Activated CD4-positive, alpha-beta T cell treated with anti-CD3 and anti-CD28 coated beads for 36 hours (primary cell): ENCODE data around the gene ZMYND8. TPM values are rescaled to one million over a fixed set of nuclear protein-coding genes. Genes with fewer than 3 reads are reported as not detected.
"Not testable (repeated sequence)": the region's sequence is repeated elsewhere in the genome, so short reads cannot be mapped to it uniquely, and the experiment has no call there.

Experiments used
- ATAC-seq: fragments of 200-7000 bp; cut with Tn5 transposase; one replicate; pipeline ENCODE4 v1.10.0; 2021; ENCODE audit warnings: mild to moderate bottlenecking, moderate library complexity
- CTCF ChIA-PET: fragments of 350-600 bp; sonication (Branson Sonifier 250); formaldehyde crosslinking; loops from one replicate; lab custom pipeline; 2021; ENCODE audit warnings: antibody characterized with exemption; lab: Charles Lee
- POLR2A ChIA-PET: fragments of 350-600 bp; sonication (Branson Sonifier 250); formaldehyde crosslinking; loops from one replicate; lab custom pipeline; 2021; ENCODE audit warnings: antibody characterized with exemption, inconsistent platforms; lab: Charles Lee
- DNase-seq: peaks from one replicate; pipeline ENCODE4 v3.0.0-alpha.2; 2020
- H3K27ac Mint-ChIP-seq: one replicate; pipeline ENCODE4 v1.8.0; 2021; ENCODE audit warnings: mixed read lengths
- H3K27me3 Mint-ChIP-seq: one replicate; pipeline ENCODE4 v1.8.0; 2021; ENCODE audit warnings: mixed read lengths
- H3K36me3 Mint-ChIP-seq: one replicate; pipeline ENCODE4 v1.8.0; 2021; ENCODE audit warnings: low read depth, mixed read lengths
- H3K4me1 Mint-ChIP-seq: one replicate; pipeline ENCODE4 v1.8.0; 2021; ENCODE audit warnings: mixed read lengths
- H3K4me3 Mint-ChIP-seq: one replicate; pipeline ENCODE4 v1.8.0; 2021; ENCODE audit warnings: mild to moderate bottlenecking, moderate library complexity, mixed read lengths
- H3K9me3 Mint-ChIP-seq: one replicate; pipeline ENCODE4 v1.8.0; 2021; ENCODE audit warnings: low read depth, mixed read lengths
- intact Hi-C, 2 experiments: fragments of 100-400 bp; cut with DNase I in 1 of 2; cut with micrococcal nuclease in 1 of 2; formaldehyde crosslinking; loops; one replicate each; pipeline versions ENCODE4 v1.14.2 to v1.15.1; 2022 to 2024; cut with DNase I, micrococcal nuclease
- total RNA-seq, 2 experiments: library from RNA; stranded (reverse); gene quantifications; one replicate each; pipeline ENCODE4 v1.2.3, GENCODE V29; 2021

ZMYND8 gene
- total RNA-seq, 2 experiments from 2014 or later: 33.7 to 50.3 TPM

DNA sequence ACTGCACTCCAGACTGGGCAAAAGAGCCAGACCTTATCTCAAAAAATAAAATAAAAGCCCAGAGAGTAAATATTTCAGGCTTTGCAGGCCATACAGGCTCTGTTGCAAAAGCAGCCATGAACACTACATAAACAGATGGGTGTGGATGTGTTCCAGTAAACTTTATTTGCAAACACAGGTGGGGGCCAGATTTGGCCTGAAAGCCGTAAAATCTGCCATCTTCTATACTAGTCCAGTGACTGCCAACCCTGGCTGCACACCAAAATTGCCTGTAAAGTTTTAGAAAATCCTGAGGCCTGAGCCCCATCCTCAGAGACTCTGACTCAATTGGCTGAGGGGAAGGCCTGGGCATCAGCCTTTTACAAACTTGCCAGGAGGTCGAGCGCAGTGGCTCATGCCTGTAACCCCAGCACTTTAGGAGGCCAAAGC lies 103.6 kb downstream of the ZMYND8 start:
- ATAC-seq (no peak), DNase-seq (no peak)
- ChIA-PET CTCF (interaction anchor here (0.7 to 1.2 kb wide), 2 partner anchors 131 to 420 kb away, joined by 3 to 4 read pairs; no protein-coding TSS in a partner anchor), POLR2A (no interaction called here)
- no peaks in the 10 kb centered on the region for H3K27me3 Mint-ChIP-seq
- peaks cover 37% of the 10 kb centered on the region for H3K36me3 Mint-ChIP-seq
- peaks cover 6% of the 10 kb centered on the region for H3K4me1 Mint-ChIP-seq
- H3K9me3 Mint-ChIP-seq: no peaks in the 10 kb centered on the region
- H3K27ac Mint-ChIP-seq: no peak overlapping the region
- H3K4me3 Mint-ChIP-seq: no peak overlapping the region
- intact Hi-C loops: no loop called here

DNA sequence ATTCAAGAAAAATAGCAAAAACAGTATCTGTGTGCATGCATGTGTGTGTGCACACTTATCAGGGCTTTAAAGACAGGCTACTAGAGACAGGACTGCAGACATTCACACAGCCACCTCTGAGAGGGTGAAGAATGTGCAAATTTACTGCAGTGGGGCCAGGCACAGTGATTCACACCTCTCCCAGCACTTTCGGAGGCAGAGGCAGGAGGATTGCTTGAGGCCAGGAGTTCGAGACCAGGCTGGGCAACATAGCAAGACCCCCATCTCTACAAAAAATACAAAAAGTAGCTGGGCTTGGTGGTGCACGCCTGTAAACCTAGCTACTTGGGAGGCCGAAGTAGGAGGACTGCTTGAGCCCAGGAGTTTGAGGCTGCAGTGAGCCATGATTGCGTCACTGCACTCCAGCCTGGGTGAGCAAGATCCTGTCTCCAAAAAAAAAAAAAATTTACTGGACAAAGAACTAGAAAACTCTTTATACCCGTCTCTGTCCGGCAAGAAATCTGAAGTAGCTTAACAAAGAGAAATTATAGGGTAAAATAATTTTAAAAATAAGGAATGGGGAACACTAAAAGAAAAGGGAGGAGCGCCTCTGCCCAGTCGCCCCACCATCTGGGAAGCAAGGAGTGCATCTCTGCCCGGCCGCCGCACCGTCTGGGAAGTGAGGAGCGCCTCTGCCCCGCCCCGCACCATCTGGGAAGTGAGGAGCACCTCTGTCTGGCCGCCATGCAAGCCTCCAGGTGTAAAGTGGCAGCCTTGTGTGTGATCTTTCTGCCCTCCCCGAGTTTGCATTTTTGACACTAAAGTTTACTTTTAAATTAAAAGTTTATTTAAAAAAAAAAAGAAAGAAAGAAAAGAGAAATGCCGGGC lies 105.1 kb downstream of the ZMYND8 start:
- ATAC-seq (no peak), DNase-seq (no peak)
- intact Hi-C loops: no loop called here
- Mint-ChIP-seq H3K9me3 (no peaks in the 10 kb centered on the region), H3K27ac (no peak overlapping the region), H3K4me3 (no peak overlapping the region), H3K27me3 (no peaks in the 10 kb centered on the region), H3K4me1 (peaks cover 6% of the 10 kb centered on the region), H3K36me3 (peaks cover 37% of the 10 kb centered on the region)
- CTCF ChIA-PET: interaction anchor here (1.2 kb wide), 1 partner anchor 133 kb away, joined by 7 read pairs; no protein-coding TSS in a partner anchor
- POLR2A ChIA-PET: no interaction called here

DNA sequence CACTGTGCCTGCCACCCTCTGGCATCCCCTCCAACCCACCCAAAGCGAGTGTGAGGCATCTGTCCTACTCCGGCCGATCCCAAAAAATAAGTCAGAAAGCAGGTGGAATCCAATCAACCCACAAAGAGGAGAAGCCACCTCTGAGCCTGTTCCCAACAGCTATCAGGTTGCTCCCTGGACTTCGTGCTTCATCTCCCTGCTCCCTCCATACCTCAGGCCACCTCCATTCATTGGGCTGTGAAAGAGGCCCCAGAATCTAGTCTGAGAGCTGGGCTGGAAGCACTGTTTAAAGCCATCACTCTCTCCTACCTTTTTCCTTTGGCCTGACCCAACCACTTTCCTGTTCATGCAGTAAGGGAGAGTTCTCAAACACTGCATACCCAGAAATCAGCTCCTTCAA lies 106.1 kb downstream of the ZMYND8 start:
- DNase-seq (no peak), ATAC-seq (no peak)
- peaks cover 6% of the 10 kb centered on the region for H3K4me1 Mint-ChIP-seq
- POLR2A ChIA-PET: no interaction called here
- no peaks in the 10 kb centered on the region for H3K27me3 Mint-ChIP-seq
- CTCF ChIA-PET: interaction anchor here (1.2 to 1.7 kb wide), 2 partner anchors 22 to 134 kb away, joined by 6 to 7 read pairs; no protein-coding TSS in a partner anchor
- H3K4me3 Mint-ChIP-seq: no peak overlapping the region
- peaks cover 42% of the 10 kb centered on the region for H3K36me3 Mint-ChIP-seq
- intact Hi-C loops: no loop called here
- no peak overlapping the region for H3K27ac Mint-ChIP-seq
- H3K9me3 Mint-ChIP-seq: no peaks in the 10 kb centered on the region

DNA sequence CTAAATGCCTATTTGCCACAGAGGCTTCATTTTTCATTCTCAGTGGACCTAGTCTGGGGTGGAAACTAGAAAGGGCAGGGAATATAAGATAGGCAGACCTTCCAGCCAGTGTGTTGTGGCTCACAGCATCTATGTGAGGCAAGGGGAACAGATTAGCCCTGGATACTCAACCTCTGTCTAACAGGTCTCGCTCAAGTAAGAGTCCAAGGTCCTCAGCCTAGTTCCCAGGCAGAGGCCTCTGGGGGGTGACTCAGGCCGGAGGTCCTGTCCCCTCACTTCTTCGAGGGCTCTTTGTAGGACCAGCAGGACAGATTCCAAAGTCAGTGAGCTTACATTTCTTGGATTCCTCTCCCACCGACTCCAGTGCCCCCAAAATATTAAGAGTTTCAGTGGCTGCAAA lies 106.6 kb downstream of the ZMYND8 start:
- Mint-ChIP-seq H3K27me3 (no peaks in the 10 kb centered on the region), H3K4me3 (no peak overlapping the region), H3K36me3 (peaks cover 42% of the 10 kb centered on the region), H3K27ac (no peak overlapping the region), H3K4me1 (peaks cover 6% of the 10 kb centered on the region), H3K9me3 (no peaks in the 10 kb centered on the region)
- no peak for DNase-seq
- intact Hi-C loops: no loop called here
- CTCF ChIA-PET: interaction anchor here (0.6 to 1.7 kb wide), 3 partner anchors 22 to 134 kb away, joined by 3 to 7 read pairs (median 6); no protein-coding TSS in a partner anchor
- POLR2A ChIA-PET: no interaction called here
- no peak for ATAC-seq

DNA sequence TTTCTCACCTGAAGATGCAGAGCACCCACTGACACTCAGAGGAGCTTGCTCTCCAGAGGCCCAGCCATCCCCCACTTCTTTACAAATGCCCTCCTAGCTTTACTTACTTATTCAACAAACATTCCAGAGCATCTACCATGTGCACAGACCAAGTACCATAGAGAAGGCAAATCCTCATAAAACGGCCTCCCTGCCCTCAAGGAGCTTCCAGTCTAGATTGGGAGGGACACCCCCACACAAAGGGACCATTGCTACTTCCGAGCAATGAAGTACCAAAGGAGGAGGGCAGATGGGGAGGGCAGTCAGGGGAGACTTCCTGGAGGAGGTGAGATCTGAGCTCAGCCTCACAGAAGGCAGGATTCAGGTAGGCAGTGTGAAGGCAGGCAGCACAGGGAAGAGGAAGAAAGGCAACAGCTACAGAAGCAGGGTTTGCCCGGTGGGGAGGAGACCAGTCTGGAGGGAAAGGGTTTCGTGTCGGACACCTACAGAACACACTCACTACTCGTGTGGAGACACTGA lies 108.0 kb downstream of the ZMYND8 start:
- no peaks in the 10 kb centered on the region for H3K9me3 Mint-ChIP-seq
- H3K4me1 Mint-ChIP-seq: peaks cover 6% of the 10 kb centered on the region
- peak; percentile 23 for ATAC-seq
- ChIA-PET POLR2A (no interaction called here), CTCF (interaction anchor here (0.7 to 1.7 kb wide), 5 partner anchors 12 to 50 kb away, joined by 3 to 6 read pairs (median 4); no protein-coding TSS in a partner anchor)
- H3K4me3 Mint-ChIP-seq: no peak overlapping the region
- peak overlapping the region; percentile 27 for H3K27ac Mint-ChIP-seq
- intact Hi-C loops: no loop called here
- no peak for DNase-seq
- no peaks in the 10 kb centered on the region for H3K27me3 Mint-ChIP-seq
- H3K36me3 Mint-ChIP-seq: peaks cover 38% of the 10 kb centered on the region

DNA sequence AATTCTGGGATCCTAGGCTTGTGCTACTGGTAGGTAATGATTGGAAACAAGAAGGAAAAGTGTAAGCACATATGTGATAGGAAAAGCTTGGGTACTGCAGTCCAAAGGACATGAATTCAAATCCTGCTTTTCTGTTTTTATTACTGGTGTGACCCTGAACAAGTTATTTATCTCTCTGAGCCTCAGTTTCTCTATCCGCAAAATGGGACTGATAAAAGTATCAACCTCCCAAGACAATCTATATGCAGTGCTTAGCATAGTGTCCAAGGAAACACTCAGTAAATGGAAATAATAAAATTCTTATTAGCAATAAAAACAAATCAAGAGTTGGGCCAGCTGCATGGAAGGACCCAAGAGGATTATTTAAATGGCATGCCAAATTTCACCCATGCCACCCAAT lies 108.5 kb downstream of the ZMYND8 start:
- POLR2A ChIA-PET: no interaction called here
- peaks cover 6% of the 10 kb centered on the region for H3K4me1 Mint-ChIP-seq
- ATAC-seq: no peak

DNA sequence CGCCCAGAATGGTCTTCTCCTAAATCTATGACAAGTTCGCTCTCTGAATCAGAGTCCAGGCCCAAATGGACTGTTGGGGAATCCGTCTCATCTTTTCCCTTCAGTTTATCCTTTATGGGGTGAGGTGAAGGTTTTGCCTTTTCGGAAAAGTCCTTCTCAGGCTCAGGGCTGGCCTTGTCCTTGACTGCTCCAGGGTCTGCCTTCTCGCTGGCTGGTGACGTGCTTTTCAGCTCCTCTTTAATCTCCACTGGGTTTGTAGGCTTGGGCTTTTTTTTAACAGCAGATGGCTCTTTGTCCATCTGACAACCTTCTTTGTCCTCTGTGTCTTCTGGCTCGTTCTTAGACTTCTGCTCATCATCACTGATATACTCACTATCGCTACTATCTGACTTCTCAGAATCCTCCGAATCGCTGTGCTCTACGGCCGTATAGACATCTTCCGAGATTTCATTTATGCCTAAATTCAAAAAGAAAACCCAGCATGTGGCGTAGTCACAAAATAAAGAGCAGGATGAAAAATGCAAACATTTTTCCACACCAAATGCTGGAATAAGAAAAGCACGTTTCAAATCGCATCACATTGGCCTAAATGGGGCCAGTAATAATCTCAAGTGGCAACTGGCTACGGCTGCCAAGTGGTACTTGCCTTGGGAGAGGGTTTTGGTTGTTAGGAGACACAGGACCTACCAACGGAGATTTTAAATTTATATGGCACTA lies 110.3 kb downstream of the ZMYND8 start:
- Mint-ChIP-seq H3K4me3 (no peak overlapping the region), H3K36me3 (peaks cover 39% of the 10 kb centered on the region), H3K27ac (no peak overlapping the region), H3K9me3 (no peaks in the 10 kb centered on the region), H3K27me3 (no peaks in the 10 kb centered on the region), H3K4me1 (peaks cover 6% of the 10 kb centered on the region)
- no peak for DNase-seq
- ATAC-seq: no peak
- ChIA-PET POLR2A (interaction anchor here (0.6 kb wide), 1 partner anchor 82 kb away, joined by 5 read pairs; no protein-coding TSS in a partner anchor), CTCF (interaction anchor here (1.1 kb wide), 1 partner anchor 138 kb away, joined by 3 read pairs; no protein-coding TSS in a partner anchor)
- intact Hi-C loops: no loop called here

More for the DNA sequence above, 108.5 kb downstream of the ZMYND8 start:
- Mint-ChIP-seq H3K27ac (no peak overlapping the region), H3K4me3 (no peak overlapping the region), H3K9me3 (no peaks in the 10 kb centered on the region), H3K27me3 (no peaks in the 10 kb centered on the region), H3K36me3 (peaks cover 37% of the 10 kb centered on the region)
- CTCF ChIA-PET: interaction anchor here (0.6 to 1.3 kb wide), 5 partner anchors 12 to 135 kb away, joined by 3 to 5 read pairs (median 4); no protein-coding TSS in a partner anchor
- no peak for DNase-seq
- intact Hi-C loops: no loop called here

DNA sequence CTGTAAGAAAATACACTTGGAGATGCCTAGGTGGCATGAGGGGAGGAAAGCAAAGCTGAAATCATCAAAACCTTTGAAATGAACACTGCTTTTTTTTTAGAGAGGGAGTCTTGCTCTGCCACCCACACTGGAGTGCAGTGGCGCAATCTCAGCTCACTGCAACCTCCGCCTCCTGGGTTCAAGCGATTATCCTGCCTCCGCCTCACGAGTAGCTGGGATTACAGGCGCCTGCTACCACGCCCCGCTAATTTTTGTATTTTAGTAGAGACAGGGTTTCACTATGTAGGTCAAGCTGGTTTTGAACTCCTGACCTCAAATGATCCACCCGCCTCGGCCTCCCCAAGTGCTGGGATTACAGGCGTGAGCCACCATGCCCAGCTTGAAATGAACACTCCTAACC lies 111.3 kb downstream of the ZMYND8 start:
- H3K27ac Mint-ChIP-seq, H3K4me1 Mint-ChIP-seq, ATAC-seq, DNase-seq, H3K9me3 Mint-ChIP-seq, H3K27me3 Mint-ChIP-seq, H3K4me3 Mint-ChIP-seq, intact Hi-C loops: not testable (repeated sequence)
- POLR2A ChIA-PET: interaction anchor here (0.6 to 0.7 kb wide), 2 partner anchors 13 to 301 kb away, joined by 3 to 4 read pairs; no protein-coding TSS in a partner anchor
- CTCF ChIA-PET: interaction anchor here (0.6 to 1.1 kb wide), 2 partner anchors 46 to 139 kb away, joined by 3 to 4 read pairs; no protein-coding TSS in a partner anchor
- peaks cover 34% of the 10 kb centered on the region for H3K36me3 Mint-ChIP-seq

DNA sequence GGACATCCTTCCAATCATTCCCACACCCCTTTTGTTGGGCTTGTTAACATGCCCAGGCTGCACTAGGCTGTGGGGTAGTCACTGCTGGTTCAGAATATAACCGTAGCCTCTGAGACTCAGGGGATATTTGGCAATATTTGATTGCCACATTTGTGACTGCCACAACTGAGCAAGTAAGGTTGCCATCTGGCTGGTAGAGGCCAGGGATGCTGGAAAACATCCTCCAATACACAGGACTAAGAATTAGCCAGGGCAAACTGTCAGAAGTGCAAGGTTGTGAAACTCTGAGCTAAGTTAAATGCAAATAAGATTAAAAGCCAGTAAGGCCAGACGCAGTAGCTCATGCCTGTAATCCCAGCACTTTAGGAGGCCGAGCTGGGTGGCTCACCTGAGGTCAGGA lies 112.0 kb downstream of the ZMYND8 start:
- Mint-ChIP-seq H3K4me3 (no peak overlapping the region), H3K27ac (no peak overlapping the region), H3K27me3 (no peaks in the 10 kb centered on the region), H3K36me3 (peaks cover 33% of the 10 kb centered on the region), H3K4me1 (peaks cover 6% of the 10 kb centered on the region), H3K9me3 (no peaks in the 10 kb centered on the region)
- intact Hi-C loops: no loop called here
- ChIA-PET POLR2A (no interaction called here), CTCF (interaction anchor here (0.6 kb wide), 2 partner anchors 22 to 45 kb away, joined by 3 to 4 read pairs; no protein-coding TSS in a partner anchor)
- DNase-seq (no peak), ATAC-seq (no peak)

DNA sequence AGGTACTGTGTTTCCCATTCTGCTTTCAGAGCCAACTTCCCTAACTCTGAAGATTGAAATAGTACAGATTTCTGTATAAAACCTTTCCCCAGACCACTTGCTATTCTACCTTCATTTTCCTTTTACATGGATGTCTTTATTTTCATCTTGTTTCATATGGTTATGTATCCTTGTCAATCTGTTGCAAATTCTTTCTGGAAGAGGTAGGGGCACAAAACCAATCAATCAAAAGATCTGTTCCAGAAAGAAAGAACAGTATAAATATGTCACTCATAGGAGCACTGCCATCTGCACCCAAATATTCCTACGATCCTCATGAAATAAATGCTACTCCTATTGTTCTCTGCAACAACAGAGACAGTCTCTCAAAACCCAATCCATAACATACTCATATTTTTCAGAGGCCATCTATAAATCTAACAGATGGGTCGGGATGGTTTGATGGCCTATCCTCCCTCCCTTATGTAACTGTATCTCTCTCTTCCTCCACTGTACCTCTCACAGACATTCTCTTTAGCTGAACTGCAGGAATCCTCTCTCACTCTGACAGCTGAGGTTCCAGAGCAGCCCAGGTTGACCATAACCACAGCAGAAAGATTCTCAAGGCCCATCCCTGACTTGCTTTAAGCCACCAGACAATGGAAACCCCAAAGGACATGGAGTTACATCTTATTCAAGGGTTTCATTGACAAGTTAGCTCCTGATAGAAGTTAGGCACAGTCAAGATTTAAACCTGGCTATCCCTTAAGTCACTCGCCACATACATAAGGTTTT lies 112.8 kb downstream of the ZMYND8 start:
- Mint-ChIP-seq H3K4me1 (peaks cover 2% of the 10 kb centered on the region), H3K9me3 (no peaks in the 10 kb centered on the region), H3K27me3 (no peaks in the 10 kb centered on the region), H3K36me3 (peaks cover 27% of the 10 kb centered on the region), H3K27ac (peak overlapping the region; percentile 7), H3K4me3 (no peak overlapping the region)
- POLR2A ChIA-PET: no interaction called here
- no peak for DNase-seq
- CTCF ChIA-PET: interaction anchor here (0.6 to 1.7 kb wide), 3 partner anchors 21 to 377 kb away, joined by 3 to 8 read pairs (median 4); no protein-coding TSS in a partner anchor
- ATAC-seq: no peak
- intact Hi-C loops: no loop called here
